Neural cell (in vitro differentiated cells): ENCODE data around the gene ZNF407. TPM values are rescaled to one million over a fixed set of nuclear protein-coding genes. Genes with fewer than 3 reads are reported as not detected.

ENCODE experiments used
- H2AFZ ChIP-seq: fragments of 200-600, 300-800 bp; sonication (generic), shearing (Covaris generic); 2 replicates; pipeline ENCODE4 v1.6.0; 2014; ENCODE audit warnings: low read depth, mild to moderate bottlenecking, antibody characterized with exemption, low read length, moderate library complexity
- H3F3A ChIP-seq: fragments of 200-600 bp; shearing (Covaris generic); 2 replicates; pipeline ENCODE4 v1.6.1; 2016; ENCODE audit warnings: mild to moderate bottlenecking, moderate library complexity, mixed read lengths, antibody characterized with exemption, low read length; ENCODE audit not compliant: insufficient read depth, poor library complexity, severe bottlenecking
- H3K27ac ChIP-seq: fragments of 200-600, 300-800 bp; sonication (generic), shearing (Covaris generic); 2 replicates; pipeline ENCODE4 v1.5.1; 2014; ENCODE audit warnings: mild to moderate bottlenecking, low read length, moderate library complexity
- H3K27me3 ChIP-seq: fragments of 300-800, 200-600 bp; sonication (generic), shearing (Covaris generic); 2 replicates; pipeline ENCODE4 v1.6.0; 2014; ENCODE audit warnings: mild to moderate bottlenecking, low read depth, low read length, moderate library complexity; ENCODE audit not compliant: insufficient read depth
- H3K36me3 ChIP-seq: fragments of 300-800, 200-600 bp; sonication (generic), shearing (Covaris generic); 2 replicates; pipeline ENCODE4 v1.5.1; 2014; ENCODE audit warnings: mild to moderate bottlenecking, antibody characterized with exemption, low read length, moderate library complexity; ENCODE audit not compliant: insufficient read depth
- H3K4me2 ChIP-seq: fragments of 300-800, 200-600 bp; sonication (generic), shearing (Covaris generic); 2 replicates; pipeline ENCODE4 v1.6.0; 2014; ENCODE audit warnings: mild to moderate bottlenecking, low read length
- H3K4me3 ChIP-seq: fragments of 300-800, 200-600 bp; sonication (generic), shearing (Covaris generic); 2 replicates; pipeline ENCODE4 v1.5.1; 2014; ENCODE audit warnings: mild to moderate bottlenecking, low read length, moderate library complexity
- H3K79me2 ChIP-seq: fragments of 200-600 bp; shearing (Covaris generic); replicated peaks from 2 replicates; pipeline ENCODE4 v1.6.0; 2014; ENCODE audit warnings: mild to moderate bottlenecking, low read length, moderate library complexity; ENCODE audit not compliant: insufficient read depth
- H3K9ac ChIP-seq: fragments of 300-800, 200-600 bp; sonication (generic), shearing (Covaris generic); 2 replicates; pipeline ENCODE4 v1.6.1; 2016; ENCODE audit warnings: mild to moderate bottlenecking, low read length, mixed read lengths
- H3K9me2 ChIP-seq: fragments of 200-600 bp; shearing (Covaris generic); 2 replicates; pipeline ENCODE4 v1.6.1; 2016; ENCODE audit warnings: mild to moderate bottlenecking, low read length, mixed read lengths; ENCODE audit not compliant: insufficient read depth
- H3K9me3 ChIP-seq: fragments of 200-600, 300-800 bp; sonication (generic), shearing (Covaris generic); 2 replicates; pipeline ENCODE4 v1.6.1; 2016; ENCODE audit warnings: mild to moderate bottlenecking, mixed run types, low read length, moderate library complexity, mixed read lengths
- H4K20me1 ChIP-seq: fragments of 200-600 bp; shearing (Covaris generic); 2 replicates; pipeline ENCODE4 v1.6.1; 2016; ENCODE audit warnings: mild to moderate bottlenecking, mixed run types; ENCODE audit not compliant: insufficient read depth
- CTCF ChIP-seq: fragments of 450-650 bp; IDR thresholded peaks from 2 replicates; pipeline ENCODE4 v1.5.1; 2014; ENCODE audit warnings: antibody characterized with exemption, mild to moderate bottlenecking, moderate library complexity; ENCODE audit not compliant: poor library complexity, severe bottlenecking
- EP300 ChIP-seq: fragments of 450-650 bp; conservative IDR thresholded peaks from 2 replicates; pipeline ENCODE4 v1.6.1; 2014; ENCODE audit warnings: antibody characterized with exemption, mild to moderate bottlenecking, moderate library complexity; ENCODE audit not compliant: poor library complexity, severe bottlenecking
- EZH2 ChIP-seq: fragments of 200-600, 300-800 bp; shearing (Covaris generic), sonication (generic); IDR thresholded peaks from 2 replicates; pipeline ENCODE4 v1.6.1; 2014; ENCODE audit warnings: antibody characterized with exemption, low read length, borderline replicate concordance, mild to moderate bottlenecking; ENCODE audit not compliant: insufficient read depth, poor library complexity, severe bottlenecking
- MXI1 ChIP-seq: fragments of 450-650 bp; conservative IDR thresholded peaks from 2 replicates; pipeline ENCODE4 v1.6.1; 2014; ENCODE audit warnings: antibody characterized with exemption, mild to moderate bottlenecking; ENCODE audit not compliant: poor library complexity, severe bottlenecking
- POLR2AphosphoS5 ChIP-seq: IDR thresholded peaks from 2 replicates; pipeline ENCODE4 v1.6.1; 2012
- RAD21 ChIP-seq: fragments of 450-650 bp; conservative IDR thresholded peaks from 2 replicates; pipeline ENCODE4 v1.6.1; 2014; ENCODE audit warnings: antibody characterized with exemption, mild to moderate bottlenecking, moderate library complexity
- REST ChIP-seq: IDR thresholded peaks from 2 replicates; pipeline ENCODE4 v1.6.1; 2012; ENCODE audit warnings: borderline replicate concordance
- SMC3 ChIP-seq: fragments of 450-650 bp; conservative IDR thresholded peaks from 2 replicates; pipeline ENCODE4 v1.6.1; 2014; ENCODE audit warnings: antibody characterized with exemption, mild to moderate bottlenecking, moderate library complexity; ENCODE audit not compliant: poor library complexity
- TAF1 ChIP-seq: IDR thresholded peaks from 2 replicates; pipeline ENCODE4 v1.6.1; 2012; ENCODE audit warnings: low read depth
- polyA plus RNA-seq: library from polyadenylated mRNA; depleted of rRNA; stranded (reverse); fragments of >200 nt; gene quantifications from 2 replicates; pipeline ENCODE4 v1.2.3, GENCODE V29; 2014

Gene ZNF407
- polyA plus RNA-seq, 1 donor from 2014 or later: 2.9 TPM

- no peaks in the 10 kb centered on the region for H3K79me2 ChIP-seq
- no peak overlapping the region for H2AFZ ChIP-seq
- H3F3A ChIP-seq: no peaks in the 10 kb centered on the region
- no peak overlapping the region for H3K4me2 ChIP-seq
- no peaks in the 10 kb centered on the region for H4K20me1 ChIP-seq
- no peak overlapping the region for H3K9ac ChIP-seq
- no peaks in the 10 kb centered on the region for H3K27me3 ChIP-seq
- H3K27ac ChIP-seq: no peak overlapping the region
- H3K4me3 ChIP-seq: no peak overlapping the region
- TF ChIP-seq SMC3: no peak
- no peaks in the 10 kb centered on the region for H3K36me3 ChIP-seq
- H3K9me2 ChIP-seq: no peaks in the 10 kb centered on the region
- H3K9me3 ChIP-seq: no peaks in the 10 kb centered on the region
Observed at GRCh38 chr18:74635224-74635975, 37.7 kb downstream of the ZNF407 start.

DNA sequence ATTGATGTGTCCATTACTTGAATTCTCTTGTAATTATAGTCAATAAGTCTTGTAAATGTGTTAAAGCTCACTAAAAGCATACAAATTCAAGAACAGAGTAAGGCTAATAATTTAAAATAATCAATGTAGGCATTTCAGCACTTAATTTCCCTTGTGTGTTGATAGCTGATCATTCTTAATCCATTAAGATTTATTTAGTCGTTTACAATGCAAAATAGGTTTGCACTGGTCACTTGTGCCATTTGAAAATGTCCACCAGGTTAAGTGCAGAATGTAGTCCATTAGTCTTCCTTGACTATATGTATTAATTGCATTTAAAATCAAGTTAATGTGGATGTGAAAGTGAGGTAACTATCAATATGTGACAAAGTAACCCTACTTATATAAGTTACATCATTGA is 39.4 kb downstream of the ZNF407 start:
- no peaks in the 10 kb centered on the region for H3K79me2 ChIP-seq
- H3K27ac ChIP-seq: no peak overlapping the region
- no peaks in the 10 kb centered on the region for H3K9me2 ChIP-seq
- H3K27me3 ChIP-seq: no peaks in the 10 kb centered on the region
- H3K9ac ChIP-seq: no peak overlapping the region
- no peaks in the 10 kb centered on the region for H3K36me3 ChIP-seq
- no peak overlapping the region for H2AFZ ChIP-seq
- H3F3A ChIP-seq: no peaks in the 10 kb centered on the region
- no peak overlapping the region for H3K4me2 ChIP-seq
- TF ChIP-seq TAF1: no peak
- TF ChIP-seq EZH2: no peak
- TF ChIP-seq SMC3: no peak
- no peak for TF ChIP-seq POLR2AphosphoS5
- TF ChIP-seq CTCF: no peak
- no peak for TF ChIP-seq MXI1
- no peak for TF ChIP-seq REST
- no peak for TF ChIP-seq RAD21
- no peak for TF ChIP-seq EP300
- no peaks in the 10 kb centered on the region for H3K9me3 ChIP-seq
- H3K4me3 ChIP-seq: no peak overlapping the region
- no peaks in the 10 kb centered on the region for H4K20me1 ChIP-seq
